Liver (tissue), 9 donors: ENCODE results near the gene CHST6. TPM values are rescaled to one million over a fixed set of nuclear protein-coding genes. Genes with fewer than 3 reads are reported as not detected.

Source experiments
- DNase-seq: peaks from one replicate; pipeline ENCODE4 v3.0.0-alpha.2; 2017; ENCODE audit warnings: low spot score
- H3K27ac ChIP-seq, 2 donors: one replicate each; pipeline ENCODE4 v1.7.0; 2013; ENCODE audit warnings: inconsistent platforms in 2 of 2, low read length in 2 of 2, control low read depth in 1 of 2, low read depth in 1 of 2, mild to moderate bottlenecking in 1 of 2
- H3K27me3 ChIP-seq, 4 donors: one replicate each; pipeline versions ENCODE4 v1.6.1 to v1.7.0; 2013; ENCODE audit warnings: low read length in 3 of 4, inconsistent platforms in 1 of 4, mild to moderate bottlenecking in 1 of 4, moderate library complexity in 1 of 4; ENCODE audit not compliant: control insufficient read depth in 4 of 4, insufficient read depth in 4 of 4
- H3K36me3 ChIP-seq, 4 donors: one replicate each; pipeline versions ENCODE4 v1.6.1 to v1.7.0; 2013; ENCODE audit warnings: low read length in 3 of 4, mild to moderate bottlenecking in 3 of 4, low read depth in 1 of 4, moderate library complexity in 1 of 4; ENCODE audit not compliant: control insufficient read depth in 4 of 4, insufficient read depth in 3 of 4
- H3K4me1 ChIP-seq, 4 donors: one replicate each; pipeline versions ENCODE4 v1.6.1 to v1.7.0; 2013; ENCODE audit warnings: low read length in 3 of 4, mild to moderate bottlenecking in 3 of 4, moderate library complexity in 1 of 4; ENCODE audit not compliant: control insufficient read depth in 4 of 4, insufficient read depth in 4 of 4
- H3K4me3 ChIP-seq, 3 donors: one replicate each; pipeline versions ENCODE4 v1.6.1 to v1.7.0; 2013; ENCODE audit warnings: low read length in 3 of 3, control low read depth in 1 of 3, low read depth in 1 of 3, mild to moderate bottlenecking in 1 of 3
- H3K9ac ChIP-seq, 2 donors: one replicate each; pipeline ENCODE4 v1.7.0; 2013; ENCODE audit warnings: low read length in 2 of 2, mild to moderate bottlenecking in 2 of 2, moderate library complexity in 2 of 2, control low read depth in 1 of 2, low read depth in 1 of 2
- H3K9me3 ChIP-seq, 4 donors: one replicate each; pipeline versions ENCODE4 v1.6.1 to v1.7.0; 2013; ENCODE audit warnings: low read length in 3 of 4; ENCODE audit not compliant: control insufficient read depth in 4 of 4
- ATF3 ChIP-seq: IDR thresholded peaks from 2 replicates; pipeline ENCODE4 v1.6.1; 2016; ENCODE audit warnings: antibody characterized with exemption
- CTCF ChIP-seq: fragments of 150-350 bp; IDR thresholded peaks from 2 replicates; pipeline ENCODE4 v1.5.1; 2017; ENCODE audit warnings: improper control_type of control experiment, low read depth, low read length; ENCODE audit not compliant: missing input control
- EGR1 ChIP-seq, 2 donors: IDR thresholded peaks; 2 replicates each; pipeline ENCODE4 v1.6.1; 2016 to 2018; ENCODE audit warnings: antibody characterized with exemption in 2 of 2, low read depth in 2 of 2
- FOXA1 ChIP-seq: IDR thresholded peaks from 2 replicates; pipeline ENCODE4 v1.6.1; 2016; ENCODE audit warnings: antibody characterized with exemption
- FOXA2 ChIP-seq: IDR thresholded peaks from 2 replicates; pipeline ENCODE4 v1.6.1; 2016; ENCODE audit warnings: antibody characterized with exemption
- GABPA ChIP-seq, 2 donors: IDR thresholded peaks in 1 of 2; conservative IDR thresholded peaks in 1 of 2; 2 replicates each; pipeline ENCODE4 v1.6.1; 2016; ENCODE audit warnings: antibody characterized with exemption in 2 of 2, mild to moderate bottlenecking in 1 of 2, moderate library complexity in 1 of 2
- HNF4A ChIP-seq, 2 donors: conservative IDR thresholded peaks; 2 replicates each; pipeline ENCODE4 v1.6.1; 2016; ENCODE audit warnings: antibody characterized with exemption in 2 of 2, mild to moderate bottlenecking in 2 of 2
- HNF4G ChIP-seq: IDR thresholded peaks from 2 replicates; pipeline ENCODE4 v1.6.1; 2016; ENCODE audit warnings: antibody characterized with exemption
- JUND ChIP-seq, 2 donors: IDR thresholded peaks; 2 replicates each; pipeline ENCODE4 v1.6.1; 2016; ENCODE audit warnings: antibody characterized with exemption in 2 of 2
- MAX ChIP-seq: IDR thresholded peaks from 2 replicates; pipeline ENCODE4 v1.6.1; 2016; ENCODE audit warnings: antibody characterized with exemption
- NR2F2 ChIP-seq: IDR thresholded peaks from 2 replicates; pipeline ENCODE4 v1.6.1; 2016; ENCODE audit warnings: antibody characterized with exemption
- RAD21 ChIP-seq, 2 donors: IDR thresholded peaks; 2 replicates each; pipeline ENCODE4 v1.6.1; 2016; ENCODE audit warnings: antibody characterized with exemption in 2 of 2, mild to moderate bottlenecking in 2 of 2
- REST ChIP-seq: IDR thresholded peaks from 2 replicates; pipeline ENCODE4 v1.6.1; 2016; ENCODE audit warnings: antibody characterized with exemption, mild to moderate bottlenecking
- RXRA ChIP-seq, 2 donors: IDR thresholded peaks; 2 replicates each; pipeline ENCODE4 v1.6.1; 2017 to 2018; ENCODE audit warnings: antibody characterized with exemption in 2 of 2, mild to moderate bottlenecking in 1 of 2
- SP1 ChIP-seq: IDR thresholded peaks from 2 replicates; pipeline ENCODE4 v1.6.1; 2018; ENCODE audit warnings: antibody characterized with exemption, mild to moderate bottlenecking
- TAF1 ChIP-seq: conservative IDR thresholded peaks from 2 replicates; pipeline ENCODE4 v1.6.1; 2016; ENCODE audit warnings: antibody characterized with exemption, mild to moderate bottlenecking
- YY1 ChIP-seq: IDR thresholded peaks from 2 replicates; pipeline ENCODE4 v1.6.1; 2016; ENCODE audit warnings: antibody characterized with exemption, mild to moderate bottlenecking
- ZBTB33 ChIP-seq: IDR thresholded peaks from 2 replicates; pipeline ENCODE4 v1.6.1; 2016; ENCODE audit warnings: antibody characterized with exemption
- whole genome bisulfite sequencing: extraction: QIAGEN DNeasy Blood & Tissue Kit; methylation state at CpG from one replicate; pipeline ENCODE4 v1.1.7; 2013; 5-methylcytosine and 5-hydroxymethylcytosine counted together
- polyA plus RNA-seq, 2 donors: library from polyadenylated mRNA; stranded (reverse) in 1 of 2; unstranded in 1 of 2; fragments of 200-250 nt in 1 of 2; fragments of >200 nt in 1 of 2; fragmentation: Nextera tagmentation in 1 of 2; extraction: Ambion mirVana in 1 of 2; gene quantifications; one replicate each; pipeline versions ENCODE4 v1.2.1 to v1.2.3, GENCODE V29; 2013 to 2015
- total RNA-seq, 2 donors: library from RNA; depleted of rRNA; stranded (reverse); fragments of >200 nt; gene quantifications; one replicate each; pipeline ENCODE4 v1.2.3, GENCODE V29; 2014
- donor health status: healthy.
- donor health status: healthy.
- donor health status: healthy.
- donor health status: healthy.
- donor health status: healthy.

CHST6 gene
- total and polyA plus RNA-seq, 4 donors = under 0.01 to 0.17 TPM; not detected in 2

GRCh38 chr16:75486676-75487313 lies 8.4 kb downstream of the CHST6 start:
- no peaks in the 10 kb centered on the region for H3K9me3 ChIP-seq
- H3K27me3 ChIP-seq = peaks cover 0 to 4% (median 1%) of the 10 kb centered on the region in 4 donors
- no peaks in the 10 kb centered on the region for H3K36me3 ChIP-seq
- H3K4me3 ChIP-seq = no peak overlapping the region
- DNase-seq = no peak
- H3K27ac ChIP-seq = no peak overlapping the region
- 79% methylated on average over 2 of the region's 2 CpGs for WGBS
- no peak overlapping the region for H3K9ac ChIP-seq
- no peaks in the 10 kb centered on the region for H3K4me1 ChIP-seq
- TF ChIP-seq ATF3 (no peak), HNF4G (no peak), RXRA (IDR thresholded peaks at IDR 0.05) (no peak), EGR1 (IDR thresholded peaks at IDR 0.05; ENCODE audit: low read depth in 2 of 2) (no peak), FOXA1 (no peak), JUND (IDR thresholded peaks at IDR 0.05) (no peak), FOXA2 (no peak), ZBTB33 (no peak), TAF1 (no peak), MAX (no peak), YY1 (no peak), RAD21 (IDR thresholded peaks at IDR 0.05) (no peak), GABPA (IDR thresholded peaks at IDR 0.05 in 1 of 2, conservative IDR thresholded peaks at IDR 0.05 in 1 of 2) (no peak), SP1 (no peak), HNF4A (conservative IDR thresholded peaks at IDR 0.05) (no peak), NR2F2 (no peak), CTCF (no peak)

GRCh38 chr16:75486014-75486675 lies 9.1 kb downstream of the CHST6 start:
- no peak for TF ChIP-seq REST
- TF ChIP-seq RAD21 (IDR thresholded peaks at IDR 0.05) = no peak
- no peak for TF ChIP-seq ATF3
- no peak overlapping the region for H3K4me3 ChIP-seq
- DNase-seq = no peak
- H3K27ac ChIP-seq = no peak overlapping the region
- 74% methylated on average over 9 of the region's 9 CpGs for WGBS
- H3K9me3 ChIP-seq = no peaks in the 10 kb centered on the region
- no peak overlapping the region for H3K9ac ChIP-seq
- no peaks in the 10 kb centered on the region for H3K36me3 ChIP-seq
- no peaks in the 10 kb centered on the region for H3K4me1 ChIP-seq
- peaks cover 0 to 4% (median 1%) of the 10 kb centered on the region in 4 donors for H3K27me3 ChIP-seq
